Activated CD4-positive, alpha-beta memory T cell treated with anti-CD3 and anti-CD28 coated beads, Interleukin-2, amount 10 ng/mL, durations not matched to agents 7 days and 5 days (primary cell): Measurements from ENCODE around the gene SLCO2B1. TPM values are rescaled to one million over a fixed set of nuclear protein-coding genes. Genes with fewer than 3 reads are reported as not detected.

Experiments
- CTCF ChIA-PET: fragments of 350-600 bp; sonication (Branson Sonifier 250); formaldehyde crosslinking; loops from one replicate; lab custom pipeline; 2021; ENCODE audit warnings: antibody characterized with exemption, inconsistent platforms; lab: Charles Lee
- POLR2A ChIA-PET: fragments of 350-600 bp; sonication (Branson Sonifier 250); formaldehyde crosslinking; loops from one replicate; lab custom pipeline; 2021; ENCODE audit warnings: antibody characterized with exemption; lab: Charles Lee
- DNase-seq: peaks from one replicate; pipeline ENCODE4 v3.0.0-alpha.2; 2020
- H3K27ac Mint-ChIP-seq: one replicate; pipeline ENCODE4 v1.8.0; 2021; ENCODE audit warnings: mild to moderate bottlenecking, mixed read lengths
- H3K27me3 Mint-ChIP-seq: one replicate; pipeline ENCODE4 v1.8.0; 2021; ENCODE audit warnings: mixed read lengths
- H3K36me3 Mint-ChIP-seq: one replicate; pipeline ENCODE4 v1.8.0; 2021; ENCODE audit warnings: low read depth, mixed read lengths
- H3K4me1 Mint-ChIP-seq: one replicate; pipeline ENCODE4 v1.8.0; 2021; ENCODE audit warnings: mixed read lengths
- H3K4me3 Mint-ChIP-seq: one replicate; pipeline ENCODE4 v1.8.0; 2021; ENCODE audit warnings: mild to moderate bottlenecking, mixed read lengths
- H3K9me3 Mint-ChIP-seq: one replicate; pipeline ENCODE4 v1.8.0; 2021; ENCODE audit warnings: mixed read lengths
- total RNA-seq, 2 experiments: library from RNA; stranded (reverse); gene quantifications; one replicate each; pipeline ENCODE4 v1.2.3, GENCODE V29; 2021

Gene SLCO2B1
- total RNA-seq, 2 experiments from 2014 or later = 0.23 to 0.30 TPM

DNA sequence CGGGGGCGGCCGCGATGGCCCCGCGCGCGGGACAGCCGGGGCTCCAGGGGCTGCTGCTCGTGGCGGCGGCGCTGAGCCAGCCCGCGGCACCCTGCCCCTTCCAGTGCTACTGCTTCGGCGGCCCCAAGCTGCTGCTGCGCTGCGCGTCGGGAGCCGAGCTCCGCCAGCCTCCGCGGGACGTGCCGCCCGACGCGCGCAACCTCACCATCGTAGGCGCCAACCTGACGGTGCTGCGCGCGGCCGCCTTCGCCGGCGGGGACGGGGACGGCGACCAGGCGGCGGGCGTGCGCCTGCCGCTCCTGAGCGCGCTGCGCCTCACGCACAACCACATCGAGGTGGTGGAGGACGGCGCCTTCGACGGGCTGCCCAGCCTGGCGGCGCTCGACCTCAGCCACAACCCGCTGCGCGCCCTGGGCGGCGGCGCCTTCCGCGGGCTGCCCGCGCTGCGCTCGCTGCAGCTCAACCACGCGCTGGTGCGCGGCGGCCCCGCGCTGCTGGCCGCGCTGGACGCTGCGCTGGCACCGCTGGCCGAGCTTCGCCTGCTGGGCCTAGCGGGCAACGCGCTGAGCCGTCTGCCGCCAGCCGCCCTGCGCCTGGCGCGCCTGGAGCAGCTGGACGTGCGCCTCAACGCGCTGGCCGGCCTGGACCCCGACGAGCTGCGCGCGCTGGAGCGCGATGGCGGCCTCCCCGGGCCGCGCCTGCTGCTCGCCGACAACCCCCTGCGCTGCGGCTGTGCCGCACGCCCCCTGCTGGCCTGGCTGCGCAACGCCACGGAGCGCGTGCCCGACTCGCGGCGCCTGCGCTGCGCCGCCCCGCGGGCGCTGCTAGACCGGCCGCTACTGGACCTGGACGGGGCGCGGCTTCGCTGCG lies 90.4 kb downstream of the SLCO2B1 start:
- H3K4me1 Mint-ChIP-seq = peaks cover 10% of the 10 kb centered on the region

DNA sequence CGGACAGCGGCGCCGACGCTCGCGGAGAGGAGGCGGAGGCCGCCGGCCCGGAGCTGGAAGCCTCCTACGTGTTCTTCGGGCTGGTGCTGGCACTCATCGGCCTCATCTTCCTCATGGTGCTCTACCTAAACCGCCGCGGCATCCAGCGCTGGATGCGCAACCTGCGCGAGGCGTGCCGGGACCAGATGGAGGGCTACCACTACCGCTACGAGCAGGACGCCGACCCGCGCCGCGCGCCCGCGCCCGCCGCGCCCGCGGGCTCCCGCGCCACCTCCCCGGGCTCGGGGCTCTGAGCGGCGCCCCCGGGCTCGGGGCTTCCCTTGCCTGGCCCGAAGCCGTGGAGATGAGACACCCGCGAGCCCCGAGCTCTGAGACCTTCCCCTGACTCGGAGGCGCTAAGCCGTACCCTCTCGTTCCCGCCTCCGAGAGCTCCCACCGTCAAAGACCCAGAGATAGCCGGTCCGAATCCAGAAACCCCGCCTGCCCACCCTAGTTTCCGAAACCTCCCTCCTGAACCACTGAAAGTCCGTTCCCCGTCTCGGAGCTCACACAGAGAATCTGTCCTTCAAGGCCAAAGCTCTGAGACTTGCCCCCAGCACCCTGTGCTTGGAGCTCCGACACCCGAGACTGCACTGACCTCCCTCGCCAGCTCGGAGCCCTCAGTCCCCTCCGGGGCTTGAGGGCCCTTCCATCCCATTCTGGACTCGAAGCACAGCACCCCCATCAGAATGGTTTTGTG lies 91.2 kb downstream of the SLCO2B1 start:
- DNase-seq = no peak
- Mint-ChIP-seq H3K27me3 (peaks cover 68% of the 10 kb centered on the region), H3K9me3 (no peaks in the 10 kb centered on the region), H3K4me1 (peaks cover 10% of the 10 kb centered on the region), H3K27ac (peak overlapping the region; percentile 9), H3K4me3 (peak overlapping the region; percentile 67), H3K36me3 (no peaks in the 10 kb centered on the region)
- ChIA-PET CTCF (interaction anchor here (0.9 to 14.8 kb wide), 21 partner anchors 9 to 315 kb away, joined by 3 to 442 read pairs (median 4); partner anchors contain the start of genes ARRB1 and SLCO2B1), POLR2A (interaction anchor here (1.0 to 3.0 kb wide), 8 partner anchors 13 to 292 kb away, joined by 3 to 26 read pairs (median 4); no protein-coding TSS in a partner anchor)

More for the DNA sequence above, 90.4 kb downstream of the SLCO2B1 start:
- POLR2A ChIA-PET = interaction anchor here (1.0 to 3.0 kb wide), 10 partner anchors 14 to 291 kb away, joined by 3 to 26 read pairs (median 3); no protein-coding TSS in a partner anchor
- peak; percentile 89 for DNase-seq
- no peak overlapping the region for H3K27ac Mint-ChIP-seq
- CTCF ChIA-PET = interaction anchor here (0.5 to 14.8 kb wide), 33 partner anchors 9 to 1624 kb away, joined by 3 to 442 read pairs (median 4); partner anchors contain the start of genes ARRB1 and SLCO2B1
- H3K36me3 Mint-ChIP-seq = no peaks in the 10 kb centered on the region
- peaks cover 68% of the 10 kb centered on the region for H3K27me3 Mint-ChIP-seq
- H3K9me3 Mint-ChIP-seq = no peaks in the 10 kb centered on the region
- peak overlapping the region; percentile 67 for H3K4me3 Mint-ChIP-seq

DNA sequence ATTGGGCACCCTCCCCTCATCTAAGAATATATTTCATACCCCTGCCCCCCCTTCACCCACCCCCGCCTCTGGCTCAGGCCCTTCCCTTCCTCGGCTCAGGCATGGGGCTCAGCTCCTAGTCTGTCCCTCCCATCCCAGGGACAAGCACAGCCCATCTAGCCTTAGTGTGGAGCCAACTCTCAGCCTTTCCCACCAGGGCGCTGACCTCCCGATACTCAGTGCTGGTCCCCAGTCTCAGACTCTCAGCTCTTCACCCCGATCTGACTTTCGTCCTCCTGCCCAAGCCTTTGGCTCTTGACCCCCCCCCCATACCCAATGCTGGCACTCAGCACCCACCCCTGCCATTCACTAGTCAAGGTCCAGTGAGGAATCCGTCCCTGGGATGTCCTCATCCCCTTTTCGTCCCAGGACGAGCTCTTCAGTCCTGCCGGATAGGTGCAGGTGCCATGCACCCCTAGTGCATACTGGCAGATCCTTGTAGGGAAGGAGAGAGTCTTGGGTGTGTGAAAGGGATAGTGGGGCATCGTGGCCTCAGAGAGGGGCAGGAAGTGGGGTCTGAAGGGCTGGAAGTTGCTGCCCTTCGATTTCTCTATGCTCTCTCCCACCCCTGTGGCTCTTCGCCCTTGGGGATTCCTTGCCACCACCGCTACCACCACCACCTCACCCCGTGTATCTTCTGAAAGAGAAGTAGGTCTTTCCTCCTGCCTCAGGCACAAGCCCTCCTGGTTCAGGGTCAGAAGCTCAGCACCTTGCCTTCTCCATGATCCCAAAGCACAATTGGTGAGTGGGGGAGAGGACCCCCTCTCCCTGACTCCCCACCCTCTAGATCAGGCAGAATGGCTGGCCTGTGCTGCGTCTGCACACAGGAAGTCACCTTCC lies 92.1 kb downstream of the SLCO2B1 start:
- H3K27ac Mint-ChIP-seq = no peak overlapping the region
- peaks cover 66% of the 10 kb centered on the region for H3K27me3 Mint-ChIP-seq
- POLR2A ChIA-PET = interaction anchor here (2.1 to 3.0 kb wide), 2 partner anchors 33 to 101 kb away, joined by 13 to 26 read pairs; no protein-coding TSS in a partner anchor
- no peak for DNase-seq
- H3K36me3 Mint-ChIP-seq = no peaks in the 10 kb centered on the region
- peak overlapping the region; percentile 63 for H3K4me3 Mint-ChIP-seq
- CTCF ChIA-PET = interaction anchor here (1.0 to 14.8 kb wide), 14 partner anchors 10 to 316 kb away, joined by 3 to 442 read pairs (median 4); partner anchors contain the start of gene ARRB1
- H3K9me3 Mint-ChIP-seq = no peaks in the 10 kb centered on the region
- H3K4me1 Mint-ChIP-seq = peaks cover 10% of the 10 kb centered on the region

DNA sequence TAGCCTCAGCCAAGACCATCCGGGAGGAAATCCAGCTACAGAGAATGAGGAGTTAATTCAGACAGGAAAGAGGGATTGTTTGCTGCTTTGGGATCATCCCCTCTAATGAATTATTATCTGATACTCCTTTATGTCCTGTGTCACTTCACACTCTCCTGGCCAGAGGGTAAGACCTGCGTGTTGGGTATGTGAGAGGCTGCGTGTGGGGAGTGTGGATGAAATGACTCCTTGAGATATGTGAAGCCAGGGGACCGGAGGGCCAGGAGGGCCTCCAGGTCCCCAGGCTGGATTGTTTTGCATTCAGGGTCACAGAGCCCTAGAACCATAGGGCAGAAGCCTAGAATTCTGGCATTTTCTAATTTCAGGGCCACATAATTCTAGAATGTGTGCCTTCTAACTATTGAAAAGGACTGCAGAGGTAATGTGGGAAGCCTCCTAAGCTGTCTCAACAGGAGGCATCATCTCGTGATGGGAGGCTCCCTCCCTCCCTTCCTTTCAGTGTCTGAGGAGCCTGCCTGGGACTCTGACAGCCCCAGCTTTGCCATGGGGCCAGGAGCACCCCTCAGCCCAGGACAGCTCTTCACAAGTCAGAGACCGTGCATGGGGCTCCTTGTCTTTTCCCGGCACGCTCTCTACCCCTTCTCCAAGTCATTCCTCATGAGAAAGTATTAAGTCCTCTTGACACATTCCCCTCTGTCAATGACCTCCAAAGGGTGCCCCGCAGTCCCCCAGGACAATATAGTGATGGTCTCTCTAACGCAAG lies 93.3 kb downstream of the SLCO2B1 start:
- H3K36me3 Mint-ChIP-seq = no peaks in the 10 kb centered on the region
- peaks cover 60% of the 10 kb centered on the region for H3K27me3 Mint-ChIP-seq
- ChIA-PET POLR2A (interaction anchor here (1.4 kb wide), 1 partner anchor 32 kb away, joined by 3 read pairs; no protein-coding TSS in a partner anchor), CTCF (interaction anchor here (0.6 to 14.8 kb wide), 8 partner anchors 14 to 221 kb away, joined by 3 to 442 read pairs (median 4); no protein-coding TSS in a partner anchor)
- H3K9me3 Mint-ChIP-seq = no peaks in the 10 kb centered on the region
- H3K4me3 Mint-ChIP-seq = no peak overlapping the region
- H3K4me1 Mint-ChIP-seq = peaks cover 10% of the 10 kb centered on the region
- no peak overlapping the region for H3K27ac Mint-ChIP-seq
- DNase-seq = no peak

DNA sequence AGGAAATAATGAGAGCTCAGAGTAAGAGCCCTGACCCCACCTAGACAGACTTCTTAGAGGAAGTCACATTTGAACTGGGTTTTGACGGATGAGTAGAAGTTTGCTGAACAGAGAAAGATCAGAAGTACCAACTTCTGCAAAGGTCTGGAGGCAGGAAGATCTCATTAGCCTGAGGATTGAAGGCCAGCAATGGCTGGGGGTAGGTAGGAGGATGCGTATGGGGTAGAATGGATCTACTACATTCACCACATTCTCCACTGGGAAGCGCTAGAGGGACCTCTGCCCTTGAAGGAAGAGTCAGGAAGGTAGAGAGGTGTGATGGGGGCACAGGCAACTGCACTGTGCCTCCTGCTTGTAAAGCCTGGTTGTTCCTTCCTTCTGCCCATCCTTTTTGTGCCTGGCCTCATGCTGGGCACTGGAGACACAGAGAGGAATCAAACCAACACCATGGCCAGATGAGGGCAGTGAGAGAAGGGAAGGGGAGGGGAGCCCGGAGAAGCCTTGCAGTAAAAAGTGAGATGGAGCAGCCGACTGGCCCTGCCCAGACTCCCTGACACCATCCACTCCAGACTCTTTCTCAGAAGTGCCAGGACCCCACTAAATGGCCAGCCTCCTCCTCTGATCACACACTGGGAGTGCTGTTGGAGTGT lies 94.6 kb downstream of the SLCO2B1 start:
- H3K4me3 Mint-ChIP-seq = no peak overlapping the region
- H3K9me3 Mint-ChIP-seq = no peaks in the 10 kb centered on the region
- POLR2A ChIA-PET = interaction anchor here (1.4 kb wide), 1 partner anchor 31 kb away, joined by 3 read pairs; no protein-coding TSS in a partner anchor
- no peak for DNase-seq
- H3K4me1 Mint-ChIP-seq = peaks cover 6% of the 10 kb centered on the region
- H3K27me3 Mint-ChIP-seq = peaks cover 57% of the 10 kb centered on the region
- H3K36me3 Mint-ChIP-seq = no peaks in the 10 kb centered on the region
- H3K27ac Mint-ChIP-seq = no peak overlapping the region
- CTCF ChIA-PET = interaction anchor here (0.6 to 14.8 kb wide), 8 partner anchors 7 to 223 kb away, joined by 3 to 442 read pairs (median 6); no protein-coding TSS in a partner anchor

DNA sequence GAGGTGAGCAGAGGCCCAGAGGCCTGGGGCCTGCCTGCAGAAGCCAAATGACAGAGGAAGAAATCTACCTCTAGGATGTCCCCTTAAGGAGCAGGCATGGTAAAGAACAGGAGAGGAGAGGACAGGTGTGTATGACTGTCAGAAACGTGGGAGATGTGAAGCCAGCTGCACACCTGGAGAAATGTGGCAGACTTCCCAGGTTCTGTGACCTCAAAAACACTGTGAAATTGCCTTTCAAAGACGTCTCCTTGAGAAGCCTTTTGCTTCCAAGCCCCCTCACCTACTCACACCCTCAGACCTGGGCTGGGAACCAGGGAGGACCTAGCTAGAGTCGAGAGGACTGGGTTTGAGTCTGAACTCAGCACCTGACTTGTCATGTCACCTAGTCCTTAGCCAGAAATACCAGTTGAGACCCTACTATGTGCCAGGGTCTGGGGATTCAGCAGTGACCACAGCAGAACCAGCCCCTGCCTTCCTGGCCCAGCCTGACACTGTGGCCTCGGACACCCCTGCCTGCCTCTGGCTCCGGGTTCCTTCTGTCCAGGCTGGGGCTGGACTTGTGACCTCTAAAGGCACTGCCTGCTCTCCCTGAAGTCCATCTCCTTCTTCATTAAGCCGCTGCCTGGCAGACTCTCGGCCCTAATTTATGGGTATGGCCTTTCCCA lies 95.2 kb downstream of the SLCO2B1 start:
- Mint-ChIP-seq H3K36me3 (no peaks in the 10 kb centered on the region), H3K4me3 (no peak overlapping the region), H3K9me3 (no peaks in the 10 kb centered on the region), H3K27me3 (peaks cover 60% of the 10 kb centered on the region), H3K4me1 (peaks cover 6% of the 10 kb centered on the region), H3K27ac (no peak overlapping the region)
- ChIA-PET POLR2A (no interaction called here), CTCF (interaction anchor here (1.2 to 14.8 kb wide), 4 partner anchors 8 to 104 kb away, joined by 4 to 442 read pairs (median 5); no protein-coding TSS in a partner anchor)
- DNase-seq = no peak

DNA sequence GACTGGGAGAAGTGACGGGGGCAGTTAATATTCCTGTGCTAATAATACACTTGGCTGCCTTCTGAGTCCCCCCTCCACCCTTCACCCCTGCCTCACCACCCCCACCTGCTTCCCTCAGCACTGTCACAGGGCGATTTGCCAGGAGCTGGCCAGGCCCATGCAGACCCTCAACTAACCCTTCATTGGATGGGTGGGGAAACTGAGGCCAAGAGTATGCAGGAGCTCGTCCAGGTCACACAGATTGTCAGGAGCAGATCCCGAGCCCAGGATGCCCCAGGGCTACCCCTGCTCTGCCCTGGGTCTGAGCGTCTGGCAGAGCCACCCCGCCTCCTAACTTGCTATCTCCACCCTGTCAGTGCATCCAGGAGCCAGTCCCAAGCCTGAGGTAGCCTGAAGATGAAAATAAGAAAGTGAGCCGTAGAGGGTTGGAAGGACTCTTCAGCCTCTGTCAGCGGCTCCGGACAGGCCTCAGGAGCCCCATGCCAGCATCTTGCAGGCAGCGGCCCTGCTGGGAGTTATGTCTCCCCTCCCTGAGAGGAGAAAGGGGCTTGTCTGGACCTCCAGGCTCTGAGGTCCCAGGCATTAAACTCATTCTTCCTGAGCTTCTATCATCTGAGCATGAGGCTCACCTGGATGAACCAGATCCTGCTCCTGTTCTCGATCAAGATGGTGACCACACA lies 95.9 kb downstream of the SLCO2B1 start:
- no peaks in the 10 kb centered on the region for H3K9me3 Mint-ChIP-seq
- POLR2A ChIA-PET = interaction anchor here (1.3 kb wide), 1 partner anchor 29 kb away, joined by 3 read pairs; no protein-coding TSS in a partner anchor
- peaks cover 6% of the 10 kb centered on the region for H3K4me1 Mint-ChIP-seq
- H3K4me3 Mint-ChIP-seq = no peak overlapping the region
- no peaks in the 10 kb centered on the region for H3K36me3 Mint-ChIP-seq
- no peak overlapping the region for H3K27ac Mint-ChIP-seq
- DNase-seq = no peak
- CTCF ChIA-PET = interaction anchor here (1.2 to 14.8 kb wide), 7 partner anchors 9 to 317 kb away, joined by 4 to 442 read pairs (median 12); no protein-coding TSS in a partner anchor
- peaks cover 64% of the 10 kb centered on the region for H3K27me3 Mint-ChIP-seq

DNA sequence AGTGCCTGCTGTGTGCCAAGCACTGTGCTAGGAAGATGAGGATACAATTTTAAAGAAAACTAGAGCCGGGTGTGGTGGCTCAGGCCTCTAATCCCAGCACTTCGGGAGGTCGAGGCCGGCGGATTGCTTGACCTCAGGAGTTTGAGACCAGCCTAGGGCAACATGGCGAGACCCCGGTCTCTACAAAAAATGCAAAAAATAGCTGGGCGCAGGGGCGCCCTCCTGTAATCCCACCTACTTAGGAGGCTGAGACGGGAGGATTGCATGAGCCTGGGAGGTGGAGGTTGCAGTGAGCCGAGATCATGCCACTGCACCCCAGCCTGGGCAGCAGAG lies 98.0 kb downstream of the SLCO2B1 start:
- Mint-ChIP-seq H3K27me3 (peaks cover 54% of the 10 kb centered on the region), H3K36me3 (no peaks in the 10 kb centered on the region), H3K9me3 (no peaks in the 10 kb centered on the region), H3K27ac (no peak overlapping the region), H3K4me3 (no peak overlapping the region), H3K4me1 (no peaks in the 10 kb centered on the region)
- POLR2A ChIA-PET = interaction anchor here (0.8 to 1.2 kb wide), 4 partner anchors 24 to 319 kb away, joined by 3 to 8 read pairs (median 4); no protein-coding TSS in a partner anchor
- no peak for DNase-seq
- CTCF ChIA-PET = interaction anchor here (0.6 to 14.8 kb wide), 33 partner anchors 9 to 546 kb away, joined by 3 to 442 read pairs (median 4); no protein-coding TSS in a partner anchor

DNA sequence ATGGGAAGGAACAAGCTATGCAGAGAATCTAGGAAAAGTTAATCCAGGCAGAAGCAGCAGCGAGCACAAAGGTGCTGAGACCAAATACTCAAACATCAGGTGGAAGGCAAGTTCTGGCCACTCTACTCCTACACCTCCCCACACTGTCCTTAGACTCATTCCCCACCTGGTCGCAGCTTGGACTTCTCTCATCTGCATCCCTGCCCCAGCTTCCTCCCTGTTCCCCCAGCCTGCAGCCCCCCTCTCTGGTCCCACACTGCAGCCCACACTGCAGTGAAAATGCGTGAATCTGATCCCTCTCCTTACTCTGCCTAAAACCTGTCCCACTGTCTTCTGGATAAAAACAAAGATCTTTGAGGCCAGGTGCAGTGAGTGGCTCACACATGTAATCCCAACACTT lies 98.8 kb downstream of the SLCO2B1 start:
- Mint-ChIP-seq H3K9me3 (no peaks in the 10 kb centered on the region), H3K4me1 (no peaks in the 10 kb centered on the region), H3K36me3 (no peaks in the 10 kb centered on the region), H3K4me3 (no peak overlapping the region), H3K27ac (no peak overlapping the region), H3K27me3 (peaks cover 49% of the 10 kb centered on the region)
- no peak for DNase-seq
- ChIA-PET CTCF (interaction anchor here (0.6 to 14.8 kb wide), 14 partner anchors 8 to 320 kb away, joined by 3 to 442 read pairs (median 12); no protein-coding TSS in a partner anchor), POLR2A (interaction anchor here (1.0 kb wide), 1 partner anchor 11 kb away, joined by 3 read pairs; no protein-coding TSS in a partner anchor)

DNA sequence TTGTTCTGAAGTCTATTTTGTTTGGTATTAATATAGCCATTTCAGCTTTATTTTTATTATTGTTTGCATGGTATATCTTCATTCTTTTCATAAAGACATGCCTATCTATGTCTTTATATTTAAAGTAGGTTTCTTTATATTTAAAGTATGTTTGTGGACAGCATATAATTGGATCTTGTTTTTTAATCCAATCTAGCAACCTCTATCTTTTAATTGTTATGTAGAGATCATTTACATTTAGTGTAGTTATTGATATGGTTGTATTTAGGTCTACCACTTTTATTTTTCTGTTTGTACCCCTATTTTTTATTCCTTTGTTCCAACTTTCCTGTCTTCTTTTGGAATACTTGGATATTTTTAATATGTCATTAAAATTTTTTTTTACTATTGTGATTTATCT lies 103.4 kb downstream of the SLCO2B1 start:
- no peak for DNase-seq
- Mint-ChIP-seq H3K36me3 (no peaks in the 10 kb centered on the region), H3K27ac (no peak overlapping the region), H3K9me3 (no peaks in the 10 kb centered on the region), H3K4me3 (no peak overlapping the region), H3K27me3 (peaks cover 51% of the 10 kb centered on the region), H3K4me1 (no peaks in the 10 kb centered on the region)
- ChIA-PET CTCF (interaction anchor here (1.6 to 2.7 kb wide), 2 partner anchors 49 to 114 kb away, joined by 3 to 12 read pairs; no protein-coding TSS in a partner anchor), POLR2A (no interaction called here)
